RWPE1 (cell line): ENCODE results near the gene SDC1.

Experiments
- CTCF ChIA-PET: fragments of 350-600 bp; sonication (Branson Sonifier 250); formaldehyde crosslinking; extraction: SDS; loops from one replicate; lab custom pipeline; 2021; lab: Yijun Ruan, JAX
- POLR2A ChIA-PET: fragments of 400-600 bp; formaldehyde crosslinking; extraction: SDS; loops from one replicate; lab custom pipeline; 2020; ENCODE audit warnings: antibody characterized with exemption; ENCODE audit not compliant: low non-redundant PET; lab: Yijun Ruan, JAX
- DNase-seq: peaks from one replicate; pipeline ENCODE4 v3.0.0; 2012; ENCODE audit warnings: low spot score
- H3K27ac ChIP-seq: fragments of 450-650 bp; 2 replicates; pipeline ENCODE4 v1.5.1; 2017
- CTCF ChIP-seq: fragments of 450-650 bp; conservative IDR thresholded peaks from 2 replicates; pipeline ENCODE4 v1.5.1; 2017; ENCODE audit warnings: low read depth, mild to moderate bottlenecking

Gene SDC1

DNA sequence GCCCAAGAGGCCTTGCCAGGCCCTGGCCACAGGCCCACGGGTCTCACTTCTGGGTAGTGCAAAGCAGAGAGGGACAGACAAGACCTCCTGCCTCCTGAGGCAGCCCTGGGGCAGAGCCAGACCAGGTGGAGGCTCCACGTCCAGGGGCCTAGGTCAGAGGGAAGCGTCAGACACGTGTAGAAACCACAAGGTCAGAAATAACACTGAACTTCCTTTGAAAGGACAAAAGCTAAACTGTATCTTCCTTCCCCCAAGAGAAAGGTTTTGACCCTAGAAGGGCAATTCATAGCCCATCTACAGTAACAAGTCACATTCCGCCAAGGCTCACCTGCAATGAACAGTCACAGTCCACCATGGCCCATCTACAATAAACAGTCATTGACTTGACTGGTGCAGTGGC, 17.9 kb downstream of the SDC1 start:
- CTCF ChIA-PET = interaction anchor here (0.7 kb wide), 1 partner anchor 72 kb away, joined by 3 read pairs; no protein-coding TSS in a partner anchor
- no peak for TF ChIP-seq CTCF
- H3K27ac ChIP-seq = peak overlapping the region; percentile 100
- POLR2A ChIA-PET = interaction anchor here (1.4 to 1.5 kb wide), 2 partner anchors 12 to 16 kb away, joined by 3 to 6 read pairs; no protein-coding TSS in a partner anchor
- no peak for DNase-seq

DNA sequence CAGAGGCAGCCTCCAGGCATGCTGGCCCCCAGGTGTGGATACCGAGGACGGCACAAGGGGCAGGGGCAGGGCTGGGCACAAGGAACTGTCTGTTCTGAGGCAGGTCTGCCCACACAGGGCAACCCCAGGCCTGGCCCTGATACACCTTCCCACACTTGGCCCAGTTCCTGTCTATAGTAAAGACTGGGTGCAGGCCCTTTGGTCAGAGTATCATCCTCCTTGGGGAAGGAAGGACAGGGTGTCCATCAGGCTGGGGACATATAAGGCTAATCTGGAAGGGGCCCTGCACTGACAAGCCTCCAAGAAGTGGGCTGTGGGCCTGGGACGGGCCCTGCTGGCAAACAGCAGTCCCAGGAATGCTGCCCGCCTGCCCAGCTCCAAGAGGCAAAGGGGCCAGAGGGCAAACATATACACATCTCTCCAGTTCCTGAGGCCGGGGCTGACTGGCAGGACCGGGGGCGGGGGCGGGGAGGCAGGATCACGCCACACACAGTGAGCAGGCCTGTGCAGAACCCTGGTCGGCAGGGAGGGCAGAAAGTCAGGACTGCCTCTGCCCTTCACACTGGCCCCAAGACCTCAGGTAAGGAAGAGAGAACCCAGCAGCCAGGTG, 18.9 kb downstream of the SDC1 start:
- ChIA-PET POLR2A (interaction anchor here (0.5 to 0.6 kb wide), 2 partner anchors 96 to 99 kb away, joined by 3 read pairs; no protein-coding TSS in a partner anchor), CTCF (interaction anchor here (0.6 to 1.2 kb wide), 6 partner anchors 18 to 88 kb away, joined by 3 to 4 read pairs (median 3); partner anchors contain the start of gene SDC1)
- peak overlapping the region; percentile 100 for H3K27ac ChIP-seq
- DNase-seq = no peak
- no peak for TF ChIP-seq CTCF

- TF ChIP-seq CTCF = no peak
- CTCF ChIA-PET = interaction anchor here (0.6 to 3.1 kb wide), 10 partner anchors 14 to 250 kb away, joined by 3 to 10 read pairs (median 4); partner anchors contain the start of gene SDC1
- no peak for DNase-seq
- POLR2A ChIA-PET = interaction anchor here (1.0 kb wide), 1 partner anchor 14 kb away, joined by 4 read pairs; no protein-coding TSS in a partner anchor
- peak overlapping the region; percentile 100 for H3K27ac ChIP-seq
These were observed 19.9 kb downstream of the SDC1 start for GRCh38 chr2:20205069-20205468.

DNA sequence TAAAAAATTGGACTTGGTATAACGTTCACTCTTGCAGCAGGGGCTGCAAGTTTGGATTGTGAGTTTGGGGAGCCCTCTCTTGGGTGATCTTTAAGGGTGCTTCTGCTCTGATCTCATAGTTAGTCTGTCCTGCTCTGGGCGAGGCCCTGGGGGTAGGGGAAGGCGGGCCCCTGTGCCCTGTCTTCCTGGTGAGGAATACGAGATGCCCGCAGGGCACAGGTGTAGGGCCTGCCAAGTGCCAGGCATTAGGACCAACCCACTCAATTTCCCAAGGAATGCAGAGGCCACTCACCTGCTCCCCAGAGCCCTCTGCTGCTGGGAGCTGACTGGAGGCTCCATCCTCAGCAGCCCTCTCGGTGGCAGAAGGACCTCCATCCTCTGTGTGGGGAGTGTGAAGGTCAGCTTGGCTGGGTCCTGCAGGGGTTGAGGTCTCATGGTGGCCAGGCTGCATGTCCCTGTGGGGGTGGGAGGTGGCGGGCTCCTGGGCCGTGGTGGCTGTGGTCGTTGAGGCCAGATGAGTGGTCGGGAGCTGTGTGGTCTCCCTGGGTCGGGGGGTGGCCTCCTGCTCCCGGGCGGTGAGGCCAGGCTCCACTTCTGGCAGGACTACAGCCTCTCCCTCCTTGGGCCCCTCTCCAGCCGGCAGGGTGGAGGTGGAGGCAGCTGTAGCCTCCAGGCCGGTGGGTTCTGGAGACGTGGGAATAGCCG, 21.3 kb downstream of the SDC1 start:
- TF ChIP-seq CTCF = no peak
- DNase-seq = no peak
- ChIA-PET CTCF (interaction anchor here (0.9 to 3.1 kb wide), 7 partner anchors 9 to 248 kb away, joined by 3 to 10 read pairs (median 4); partner anchors contain the start of gene SDC1), POLR2A (no interaction called here)
- peak overlapping the region; percentile 100 for H3K27ac ChIP-seq

GRCh38 chr2:20203072-20203471, 21.9 kb downstream of the SDC1 start:
- CTCF ChIA-PET = interaction anchor here (3.1 kb wide), 1 partner anchor 22 kb away, joined by 10 read pairs; the partner anchor contains the start of gene SDC1
- POLR2A ChIA-PET = no interaction called here
- no peak for TF ChIP-seq CTCF
- DNase-seq = no peak
- peak overlapping the region; percentile 100 for H3K27ac ChIP-seq

DNA sequence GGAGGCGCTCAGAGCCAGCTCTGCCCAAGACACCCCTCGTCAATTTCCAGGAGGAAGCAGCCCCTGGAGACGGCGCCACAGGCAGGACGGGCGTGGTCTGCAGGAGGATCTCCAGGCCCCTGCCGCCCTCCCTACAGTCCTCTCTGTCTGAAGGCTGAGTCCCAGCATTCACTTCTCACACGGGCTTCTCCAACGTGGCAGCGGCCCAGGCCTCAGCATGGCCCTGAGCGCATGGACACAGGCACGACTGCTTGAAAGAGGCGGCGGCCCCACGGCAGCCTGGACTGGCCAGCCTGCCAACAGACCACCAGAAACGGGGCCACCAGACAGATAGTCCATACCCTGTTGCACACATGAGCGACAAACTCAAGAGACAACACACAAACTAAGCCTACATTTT, 23.3 kb downstream of the SDC1 start:
- ChIA-PET POLR2A (no interaction called here), CTCF (interaction anchor here (0.7 to 1.0 kb wide), 2 partner anchors 11 to 95 kb away, joined by 3 to 4 read pairs; no protein-coding TSS in a partner anchor)
- TF ChIP-seq CTCF = no peak
- no peak for DNase-seq
- peak overlapping the region; percentile 100 for H3K27ac ChIP-seq
